ENCODE measurements around the gene SYT1. TPM values are rescaled to one million over a fixed set of nuclear protein-coding genes. Genes with fewer than 3 reads are reported as not detected.
"Not testable (repeated sequence)": the region's sequence is repeated elsewhere in the genome, so short reads cannot be mapped to it uniquely, and the experiment has no call there.

The SYT1 gene
- polyA plus RNA-seq, 1 experiment, result 6.8 TPM

GRCh38 chr12:79194595-79194994 lies 330.0 kb downstream of the SYT1 start:
- Histone ChIP-seq H3K9me3 (ENCODE audit: control insufficient read depth, insufficient read depth, low read length) (no peaks in the 10 kb centered on the region), H3K4me3 (ENCODE audit: low read depth, low read length) (no peak overlapping the region), H3K27me3 (ENCODE audit: control insufficient read depth, insufficient read depth, low read length) (no peaks in the 10 kb centered on the region), H3K27ac (ENCODE audit: low read depth, low read length) (no peak overlapping the region)
- no peak for TF ChIP-seq CTCF (IDR thresholded peaks at IDR 0.05; ENCODE audit: low read depth, low read length)
- DNase-seq (ENCODE audit: low read depth, low spot score), result no peak
- POLR2A ChIA-PET, result no interaction called here
- CTCF ChIA-PET, result no interaction called here

- CTCF ChIA-PET, result no interaction called here
- Histone ChIP-seq H3K27me3 (ENCODE audit: control insufficient read depth, insufficient read depth, low read length) (no peaks in the 10 kb centered on the region), H3K27ac (ENCODE audit: low read depth, low read length) (no peak overlapping the region), H3K9me3 (ENCODE audit: control insufficient read depth, insufficient read depth, low read length) (no peaks in the 10 kb centered on the region), H3K4me3 (ENCODE audit: low read depth, low read length) (no peak overlapping the region)
- TF ChIP-seq CTCF (IDR thresholded peaks at IDR 0.05; ENCODE audit: low read depth, low read length), result no peak
- POLR2A ChIA-PET, result no interaction called here
- DNase-seq (ENCODE audit: low read depth, low spot score), result no peak
Observed at GRCh38 chr12:79199166-79199565, 334.6 kb downstream of the SYT1 start.

- CTCF ChIA-PET, result no interaction called here
Observed at GRCh38 chr12:79200176-79200575, 335.6 kb downstream of the SYT1 start.

GRCh38 chr12:79203058-79203647 lies 338.6 kb downstream of the SYT1 start:
- POLR2A ChIA-PET, result no interaction called here
- H3K27me3 ChIP-seq (ENCODE audit: control insufficient read depth, insufficient read depth, low read length), result no peaks in the 10 kb centered on the region
- no peak for DNase-seq (ENCODE audit: low read depth, low spot score)
- H3K27ac ChIP-seq (ENCODE audit: low read depth, low read length), result no peak overlapping the region
- no peak overlapping the region for H3K4me3 ChIP-seq (ENCODE audit: low read depth, low read length)
- CTCF ChIA-PET, result interaction anchor here (0.6 kb wide), 1 partner anchor 81 kb away, joined by 3 read pairs; no protein-coding TSS in a partner anchor
- TF ChIP-seq CTCF (IDR thresholded peaks at IDR 0.05; ENCODE audit: low read depth, low read length), result no peak
- no peaks in the 10 kb centered on the region for H3K9me3 ChIP-seq (ENCODE audit: control insufficient read depth, insufficient read depth, low read length)

More at GRCh38 chr12:79200176-79200575, 335.6 kb downstream of the SYT1 start:
- H3K27ac ChIP-seq (ENCODE audit: low read depth, low read length), result no peak overlapping the region
- POLR2A ChIA-PET, result no interaction called here
- no peaks in the 10 kb centered on the region for H3K27me3 ChIP-seq (ENCODE audit: control insufficient read depth, insufficient read depth, low read length)
- no peak for TF ChIP-seq CTCF (IDR thresholded peaks at IDR 0.05; ENCODE audit: low read depth, low read length)
- no peak for DNase-seq (ENCODE audit: low read depth, low spot score)
- H3K4me3 ChIP-seq (ENCODE audit: low read depth, low read length), result no peak overlapping the region
- H3K9me3 ChIP-seq (ENCODE audit: control insufficient read depth, insufficient read depth, low read length), result no peaks in the 10 kb centered on the region

GRCh38 chr12:79206871-79207270 lies 342.3 kb downstream of the SYT1 start:
- DNase-seq (ENCODE audit: low read depth, low spot score), result no peak
- no peak overlapping the region for H3K27ac ChIP-seq (ENCODE audit: low read depth, low read length)
- H3K9me3 ChIP-seq (ENCODE audit: control insufficient read depth, insufficient read depth, low read length), result no peaks in the 10 kb centered on the region
- H3K27me3 ChIP-seq (ENCODE audit: control insufficient read depth, insufficient read depth, low read length), result no peaks in the 10 kb centered on the region
- ChIA-PET POLR2A (no interaction called here), CTCF (no interaction called here)
- no peak overlapping the region for H3K4me3 ChIP-seq (ENCODE audit: low read depth, low read length)
- no peak for TF ChIP-seq CTCF (IDR thresholded peaks at IDR 0.05; ENCODE audit: low read depth, low read length)

GRCh38 chr12:79210403-79210802 lies 345.8 kb downstream of the SYT1 start:
- CTCF ChIA-PET; DNase-seq (ENCODE audit: low read depth, low spot score); H3K27me3 ChIP-seq (ENCODE audit: control insufficient read depth, insufficient read depth, low read length); POLR2A ChIA-PET; H3K27ac ChIP-seq (ENCODE audit: low read depth, low read length); H3K4me3 ChIP-seq (ENCODE audit: low read depth, low read length); H3K9me3 ChIP-seq (ENCODE audit: control insufficient read depth, insufficient read depth, low read length): not testable (repeated sequence)
